ENCODE measurements around the gene APRT.
A peak's percentile ranks its signal among the peaks of the same experiment; 100 is the strongest.

The APRT gene

GRCh38 chr16:88784074-88784855, 27.5 kb downstream of the APRT start:
- Histone ChIP-seq H3K4me3 (ENCODE audit: low read depth, low read length) (peak overlapping the region; percentile 93), H3K27ac (ENCODE audit: low read depth, low read length) (peak overlapping the region; percentile 82), H2AFZ (ENCODE audit: low read length, unreplicated experiment) (no peak overlapping the region), H3K36me3 (ENCODE audit: insufficient read depth, low read length) (no peaks in the 10 kb centered on the region), H3K79me2 (ENCODE audit: control insufficient read depth, insufficient read depth, low read length, unreplicated experiment) (peaks cover 56% of the 10 kb centered on the region), H3K4me1 (ENCODE audit: control insufficient read depth, insufficient read depth, low read length, unreplicated experiment) (peaks cover 40% of the 10 kb centered on the region), H3K27me3 (ENCODE audit: insufficient read depth, low read length) (no peaks in the 10 kb centered on the region)

GRCh38 chr16:88783391-88784073, 28.2 kb downstream of the APRT start:
- Histone ChIP-seq H3K4me1 (ENCODE audit: control insufficient read depth, insufficient read depth, low read length, unreplicated experiment) (peaks cover 41% of the 10 kb centered on the region), H3K4me3 (ENCODE audit: low read depth, low read length) (peak overlapping the region; percentile 93), H3K79me2 (ENCODE audit: control insufficient read depth, insufficient read depth, low read length, unreplicated experiment) (peaks cover 64% of the 10 kb centered on the region), H2AFZ (ENCODE audit: low read length, unreplicated experiment) (no peak overlapping the region), H3K27ac (ENCODE audit: low read depth, low read length) (peak overlapping the region; percentile 82), H3K27me3 (ENCODE audit: insufficient read depth, low read length) (no peaks in the 10 kb centered on the region), H3K36me3 (ENCODE audit: insufficient read depth, low read length) (no peaks in the 10 kb centered on the region)

GRCh38 chr16:88782454-88783390, 29.0 kb downstream of the APRT start:
- Histone ChIP-seq H3K27ac (ENCODE audit: low read depth, low read length) (peak overlapping the region; percentile 82), H3K79me2 (ENCODE audit: control insufficient read depth, insufficient read depth, low read length, unreplicated experiment) (peaks cover 72% of the 10 kb centered on the region)

GRCh38 chr16:88781140-88782077, 30.3 kb downstream of the APRT start:
- no peaks in the 10 kb centered on the region for H3K36me3 ChIP-seq (ENCODE audit: insufficient read depth, low read length)
- peak overlapping the region; percentile 82; the same call in 1 of the 2 replicates for H3K27ac ChIP-seq (ENCODE audit: low read depth, low read length)

More at GRCh38 chr16:88782454-88783390, 29.0 kb downstream of the APRT start:
- H3K36me3 ChIP-seq (ENCODE audit: insufficient read depth, low read length): no peaks in the 10 kb centered on the region
- H3K4me1 ChIP-seq (ENCODE audit: control insufficient read depth, insufficient read depth, low read length, unreplicated experiment): peaks cover 41% of the 10 kb centered on the region
- no peak overlapping the region for H2AFZ ChIP-seq (ENCODE audit: low read length, unreplicated experiment)
- peak overlapping the region; percentile 93 for H3K4me3 ChIP-seq (ENCODE audit: low read depth, low read length)
- H3K27me3 ChIP-seq (ENCODE audit: insufficient read depth, low read length): no peaks in the 10 kb centered on the region

GRCh38 chr16:88780142-88781062, 31.3 kb downstream of the APRT start:
- Histone ChIP-seq H2AFZ (ENCODE audit: low read length, unreplicated experiment) (no peak overlapping the region), H3K36me3 (ENCODE audit: insufficient read depth, low read length) (no peaks in the 10 kb centered on the region), H3K4me3 (ENCODE audit: low read depth, low read length) (no peak overlapping the region; the same call in 1 of the 2 replicates), H3K79me2 (ENCODE audit: control insufficient read depth, insufficient read depth, low read length, unreplicated experiment) (peaks cover 95% of the 10 kb centered on the region), H3K4me1 (ENCODE audit: control insufficient read depth, insufficient read depth, low read length, unreplicated experiment) (peaks cover 41% of the 10 kb centered on the region), H3K27ac (ENCODE audit: low read depth, low read length) (no peak overlapping the region), H3K27me3 (ENCODE audit: insufficient read depth, low read length) (no peaks in the 10 kb centered on the region)

More at GRCh38 chr16:88781140-88782077, 30.3 kb downstream of the APRT start:
- peaks cover 85% of the 10 kb centered on the region for H3K79me2 ChIP-seq (ENCODE audit: control insufficient read depth, insufficient read depth, low read length, unreplicated experiment)
- H3K27me3 ChIP-seq (ENCODE audit: insufficient read depth, low read length): no peaks in the 10 kb centered on the region
- H2AFZ ChIP-seq (ENCODE audit: low read length, unreplicated experiment): no peak overlapping the region
- H3K4me3 ChIP-seq (ENCODE audit: low read depth, low read length): no peak overlapping the region
- H3K4me1 ChIP-seq (ENCODE audit: control insufficient read depth, insufficient read depth, low read length, unreplicated experiment): peaks cover 41% of the 10 kb centered on the region

- no peaks in the 10 kb centered on the region for H3K27me3 ChIP-seq (ENCODE audit: insufficient read depth, low read length)
- H3K4me1 ChIP-seq (ENCODE audit: control insufficient read depth, insufficient read depth, low read length, unreplicated experiment): peaks cover 46% of the 10 kb centered on the region
- no peak overlapping the region for H3K27ac ChIP-seq (ENCODE audit: low read depth, low read length)
- H3K79me2 ChIP-seq (ENCODE audit: control insufficient read depth, insufficient read depth, low read length, unreplicated experiment): peaks cover 100% of the 10 kb centered on the region
- H3K4me3 ChIP-seq (ENCODE audit: low read depth, low read length): no peak overlapping the region
- H3K36me3 ChIP-seq (ENCODE audit: insufficient read depth, low read length): no peaks in the 10 kb centered on the region
- no peak overlapping the region for H2AFZ ChIP-seq (ENCODE audit: low read length, unreplicated experiment)
These were observed 32.2 kb downstream of the APRT start for GRCh38 chr16:88779406-88780141.

- Histone ChIP-seq H3K27ac (ENCODE audit: low read depth, low read length) (no peak overlapping the region), H3K4me3 (ENCODE audit: low read depth, low read length) (no peak overlapping the region), H3K4me1 (ENCODE audit: control insufficient read depth, insufficient read depth, low read length, unreplicated experiment) (peaks cover 55% of the 10 kb centered on the region), H3K36me3 (ENCODE audit: insufficient read depth, low read length) (no peaks in the 10 kb centered on the region), H3K79me2 (ENCODE audit: control insufficient read depth, insufficient read depth, low read length, unreplicated experiment) (peaks cover 98% of the 10 kb centered on the region), H2AFZ (ENCODE audit: low read length, unreplicated experiment) (no peak overlapping the region), H3K27me3 (ENCODE audit: insufficient read depth, low read length) (no peaks in the 10 kb centered on the region)
These were observed 33.1 kb downstream of the APRT start for GRCh38 chr16:88778541-88779065.

- no peak overlapping the region for H3K27ac ChIP-seq (ENCODE audit: low read depth, low read length)
- H2AFZ ChIP-seq (ENCODE audit: low read length, unreplicated experiment): no peak overlapping the region
- no peak overlapping the region for H3K4me3 ChIP-seq (ENCODE audit: low read depth, low read length)
- H3K4me1 ChIP-seq (ENCODE audit: control insufficient read depth, insufficient read depth, low read length, unreplicated experiment): peaks cover 58% of the 10 kb centered on the region
- H3K27me3 ChIP-seq (ENCODE audit: insufficient read depth, low read length): no peaks in the 10 kb centered on the region
- H3K36me3 ChIP-seq (ENCODE audit: insufficient read depth, low read length): no peaks in the 10 kb centered on the region
- peaks cover 98% of the 10 kb centered on the region for H3K79me2 ChIP-seq (ENCODE audit: control insufficient read depth, insufficient read depth, low read length, unreplicated experiment)
These were observed 33.5 kb downstream of the APRT start for GRCh38 chr16:88778271-88778525.

All from ACC112 (cell line).